DMS 273 (cell line): ENCODE data around the gene ZNF878.
"Not testable (repeated sequence)": the region's sequence is repeated elsewhere in the genome, so short reads cannot be mapped to it uniquely, and the experiment has no call there.

Source experiments
- DNase-seq: peaks from one replicate; lab custom pipeline; 2025; ENCODE audit not compliant: unreplicated experiment; lab: John Stamatoyannopoulos, UW

ZNF878 gene

GRCh38 chr19:12052497-12053169 is at the start of gene ZNF878:
ZNF878 (minus strand) TSS chr19:12052961; CDS start chr19:12052801, 160 bp downstream.
- DNase-seq: peak; percentile 96

- DNase-seq: no peak
These were observed 45.3 kb upstream of the ZNF878 start for GRCh38 chr19:12098040-12098439.

- no peak for DNase-seq
These were observed 42.5 kb upstream of the ZNF878 start for GRCh38 chr19:12095111-12095790.

GRCh38 chr19:12093777-12094176 is 41.0 kb upstream of the ZNF878 start:
- DNase-seq: no peak

GRCh38 chr19:12092956-12093355 is 40.2 kb upstream of the ZNF878 start:
- DNase-seq: no peak

GRCh38 chr19:12092065-12092867 is 39.5 kb upstream of the ZNF878 start:
- DNase-seq: peak; percentile 93

GRCh38 chr19:12090807-12091206 is 38.0 kb upstream of the ZNF878 start:
- peak; percentile 68 for DNase-seq

- DNase-seq: no peak
These were observed 32.5 kb upstream of the ZNF878 start for GRCh38 chr19:12085074-12085818.

GRCh38 chr19:12083336-12083735 is 30.6 kb upstream of the ZNF878 start:
- not testable (repeated sequence) for DNase-seq

GRCh38 chr19:12077375-12077774 is 24.6 kb upstream of the ZNF878 start:
- DNase-seq: no peak

- not testable (repeated sequence) for DNase-seq
These were observed 23.6 kb upstream of the ZNF878 start for GRCh38 chr19:12076331-12076730.

GRCh38 chr19:12075538-12076139 is 22.9 kb upstream of the ZNF878 start:
- peak; percentile 12 for DNase-seq

GRCh38 chr19:12064590-12065538 is 12.1 kb upstream of the ZNF878 start, which contains the start of gene ZNF844:
ZNF844 (plus strand) TSS chr19:12064731; CDS start chr19:12064874, 143 bp downstream.
- peak; percentile 93 for DNase-seq

GRCh38 chr19:12055784-12056183 is 3.0 kb upstream of the ZNF878 start:
- DNase-seq: no peak

GRCh38 chr19:12052091-12052496 is 667 bp downstream of the ZNF878 start:
- DNase-seq: peak; percentile 55

- no peak for DNase-seq
These were observed 4.9 kb downstream of the ZNF878 start for GRCh38 chr19:12047868-12048267.

- DNase-seq: peak; percentile 12
These were observed 8.9 kb downstream of the ZNF878 start for GRCh38 chr19:12043752-12044422.

GRCh38 chr19:12042893-12043292 is 9.9 kb downstream of the ZNF878 start:
- DNase-seq: no peak
